Middle frontal gyrus (tissue), 1 donor: ENCODE data around the gene WWOX.

Experiments used
- DNase-seq: peaks from one replicate; pipeline ENCODE4 v3.0.0-alpha.2; 2015; ENCODE audit warnings: low spot score; ENCODE audit errors: extremely low spot score

The WWOX gene

GRCh38 chr16:78709137-78709884 is 609.9 kb downstream of the WWOX start:
- no peak for DNase-seq

GRCh38 chr16:78715106-78715505 is 615.7 kb downstream of the WWOX start:
- DNase-seq: no peak

- no peak for DNase-seq
These were observed 616.2 kb downstream of the WWOX start for GRCh38 chr16:78715673-78716072.

GRCh38 chr16:78718141-78718540 is 618.7 kb downstream of the WWOX start:
- no peak for DNase-seq

GRCh38 chr16:78720416-78720815 is 621.0 kb downstream of the WWOX start:
- no peak for DNase-seq

GRCh38 chr16:78727536-78727935 is 628.1 kb downstream of the WWOX start:
- DNase-seq: no peak

- DNase-seq: no peak
These were observed 630.2 kb downstream of the WWOX start for GRCh38 chr16:78729687-78730086.

GRCh38 chr16:78731785-78732184 is 632.3 kb downstream of the WWOX start:
- no peak for DNase-seq

GRCh38 chr16:78732696-78733095 is 633.2 kb downstream of the WWOX start:
- DNase-seq: no peak

- DNase-seq: no peak
These were observed 635.9 kb downstream of the WWOX start for GRCh38 chr16:78735337-78735736.

- no peak for DNase-seq
These were observed 638.2 kb downstream of the WWOX start for GRCh38 chr16:78737630-78738029.

- DNase-seq: no peak
These were observed 639.1 kb downstream of the WWOX start for GRCh38 chr16:78738557-78738956.

- no peak for DNase-seq
These were observed 640.8 kb downstream of the WWOX start for GRCh38 chr16:78740269-78740668.

- DNase-seq: no peak
These were observed 643.2 kb downstream of the WWOX start for GRCh38 chr16:78742501-78743283.

GRCh38 chr16:78743556-78743955 is 644.1 kb downstream of the WWOX start:
- no peak for DNase-seq

- DNase-seq: no peak
These were observed 644.6 kb downstream of the WWOX start for GRCh38 chr16:78744099-78744498.

- no peak for DNase-seq
These were observed 645.3 kb downstream of the WWOX start for GRCh38 chr16:78744796-78745107.

- no peak for DNase-seq
These were observed 645.9 kb downstream of the WWOX start for GRCh38 chr16:78745108-78746019.

- no peak for DNase-seq
These were observed 647.3 kb downstream of the WWOX start for GRCh38 chr16:78746718-78747117.

GRCh38 chr16:78748220-78748929 is 648.9 kb downstream of the WWOX start:
- DNase-seq: no peak

- no peak for DNase-seq
These were observed 650.4 kb downstream of the WWOX start for GRCh38 chr16:78749745-78750268.
